Fibroblast of lung (primary cell): ENCODE results near the gene ADCY4. TPM values are rescaled to one million over a fixed set of nuclear protein-coding genes. Genes with fewer than 3 reads are reported as not detected.

Source experiments
- DNase-seq, 2 donors: peaks; one replicate each; pipeline versions ENCODE4 v3.0.0 to v3.0.0-alpha.2; 2010; ENCODE audit warnings: low read depth in 2 of 2
- H2AFZ ChIP-seq: 2 replicates; pipeline ENCODE4 v1.5.1; 2012; ENCODE audit warnings: low read length, control low read depth, inconsistent platforms
- H3K27ac ChIP-seq: 2 replicates; pipeline ENCODE4 v1.5.1; 2011; ENCODE audit warnings: low read length, control low read depth; ENCODE audit not compliant: insufficient read depth
- H3K27me3 ChIP-seq: 2 replicates; pipeline ENCODE4 v1.5.1; 2011; ENCODE audit warnings: mild to moderate bottlenecking, low read length; ENCODE audit not compliant: control insufficient read depth, insufficient read depth
- H3K36me3 ChIP-seq: 2 replicates; pipeline ENCODE4 v1.5.1; 2011; ENCODE audit warnings: low read length; ENCODE audit not compliant: control insufficient read depth, insufficient read depth
- H3K4me1 ChIP-seq: 2 replicates; pipeline ENCODE4 v1.5.1; 2011; ENCODE audit warnings: low read length; ENCODE audit not compliant: control insufficient read depth, insufficient read depth; ENCODE audit errors: extremely low read depth
- H3K4me2 ChIP-seq: 2 replicates; pipeline ENCODE4 v1.5.1; 2011; ENCODE audit warnings: low read length, control low read depth; ENCODE audit not compliant: insufficient read depth; ENCODE audit errors: extremely low read depth
- H3K4me3 ChIP-seq, 4 experiments: fragments of 200-600 bp in 1 of 4; sonication (generic) in 1 of 4; replicated peaks in 1 of 4; 2 replicates each; pipeline ENCODE4 v1.5.1; 2011 to 2016; ENCODE audit warnings: low read length in 4 of 4, low read depth in 3 of 4, mild to moderate bottlenecking in 3 of 4, control low read depth in 2 of 4, inconsistent platforms in 1 of 4, mixed read lengths in 1 of 4; ENCODE audit not compliant: insufficient read depth in 1 of 4; ENCODE audit errors: control extremely low read depth in 1 of 4
- H3K79me2 ChIP-seq: 2 replicates; pipeline ENCODE4 v1.5.1; 2012; ENCODE audit warnings: mild to moderate bottlenecking, low read length, inconsistent platforms; ENCODE audit not compliant: control insufficient read depth, insufficient read depth
- H3K9ac ChIP-seq: 2 replicates; pipeline ENCODE4 v1.5.1; 2011; ENCODE audit warnings: mild to moderate bottlenecking, low read length, control low read depth; ENCODE audit not compliant: insufficient read depth
- H3K9me3 ChIP-seq: 2 replicates; pipeline ENCODE4 v1.5.1; 2012; ENCODE audit warnings: low read depth, low read length; ENCODE audit not compliant: control insufficient read depth, insufficient read depth
- H4K20me1 ChIP-seq: 2 replicates; pipeline ENCODE4 v1.5.1; 2011; ENCODE audit warnings: low read length; ENCODE audit not compliant: control insufficient read depth, insufficient read depth; ENCODE audit errors: extremely low read depth
- CTCF ChIP-seq, 2 donors: IDR thresholded peaks in 1 of 2; conservative IDR thresholded peaks in 1 of 2; 1 replicate in 1 of 2; 2 replicates in 1 of 2; pipeline ENCODE4 v1.5.1; 2011 to 2012; ENCODE audit warnings: low read length in 2 of 2, control low read depth in 1 of 2, inconsistent platforms in 1 of 2, low read depth in 1 of 2, mild to moderate bottlenecking in 1 of 2
- EZH2 ChIP-seq: IDR thresholded peaks from 2 replicates; pipeline ENCODE4 v1.5.1; 2012; ENCODE audit warnings: low read length, control low read depth, mild to moderate bottlenecking; ENCODE audit errors: missing control alignments
- polyA minus RNA-seq: library from RNA; depleted of rRNA, polyadenylated mRNA; stranded (reverse); fragments of >200 nt; gene quantifications from 2 replicates; pipeline ENCODE4 v1.2.3, GENCODE V29; 2011; ENCODE audit warnings: low replicate concordance
- polyA plus RNA-seq, 2 donors: library from polyadenylated mRNA; depleted of rRNA in 1 of 2; stranded (reverse) in 1 of 2; unstranded in 1 of 2; fragments of >200 nt; gene quantifications; 2 replicates each; pipeline ENCODE4 v1.2.1, GENCODE V29; 2011 to 2012; ENCODE audit warnings: missing spikeins in 1 of 2
- total RNA-seq: library from RNA; depleted of rRNA; stranded (reverse); fragments of >200 nt; gene quantifications from 2 replicates; pipeline ENCODE4 v1.2.1, GENCODE V29; 2014

Gene ADCY4
- 1.3 and 7.4 TPM in 2 replicates for total RNA-seq
- 0.43 and 1.4 TPM in 2 replicates for polyA plus RNA-seq
- 0.28 and 1.7 TPM in 2 replicates for polyA plus RNA-seq (2012)
- 4.2 and 12.0 TPM in 2 replicates for polyA minus RNA-seq

GRCh38 chr14:24334431-24335291 lies at the start of gene ADCY4:
Gene ADCY4, minus strand, starts transcription at chr14:24335071. Its CDS starts 419 bp downstream, at chr14:24334652.
- H4K20me1 ChIP-seq, result no peaks in the 10 kb centered on the region
- H3K27ac ChIP-seq, result no peak within 1 kb of the TSS
- peak within 1 kb of the TSS; percentile 59 for H2AFZ ChIP-seq

GRCh38 chr14:24384169-24384568 lies 49.3 kb upstream of the ADCY4 start:
- Histone ChIP-seq H3K9ac (no peak overlapping the region), H3K4me3 (no peak overlapping the region), H3K27ac (no peak overlapping the region), H3K79me2 (no peaks in the 10 kb centered on the region), H3K36me3 (no peaks in the 10 kb centered on the region), H3K27me3 (no peaks in the 10 kb centered on the region), H3K4me2 (no peak overlapping the region), H4K20me1 (no peaks in the 10 kb centered on the region), H3K9me3 (no peaks in the 10 kb centered on the region), H2AFZ (no peak overlapping the region), H3K4me1 (peaks cover 2% of the 10 kb centered on the region)
- no peak for TF ChIP-seq EZH2
- TF ChIP-seq CTCF (conservative IDR thresholded peaks at IDR 0.05 in 1 of 2, IDR thresholded peaks at IDR 0.05 in 1 of 2; ENCODE audit: low read depth in 1 of 2, low read length in 2 of 2), result no peak
- DNase-seq, result no peak

More at GRCh38 chr14:24334431-24335291, at the start of gene ADCY4:
- no peaks in the 10 kb centered on the region for H3K9me3 ChIP-seq
- no peaks in the 10 kb centered on the region for H3K79me2 ChIP-seq
- peak within 1 kb of the TSS; percentile 55 for H3K9ac ChIP-seq
- TF ChIP-seq EZH2 (peak; percentile 53), CTCF (conservative IDR thresholded peaks at IDR 0.05 in 1 of 2, IDR thresholded peaks at IDR 0.05 in 1 of 2; ENCODE audit: low read depth in 1 of 2, low read length in 2 of 2) (no peak)
- DNase-seq, result no peak
- H3K36me3 ChIP-seq, result no peaks in the 10 kb centered on the region
- H3K27me3 ChIP-seq, result peaks cover 32% of the 10 kb centered on the region
- peak within 1 kb of the TSS; percentile 80 for H3K4me2 ChIP-seq
- H3K4me1 ChIP-seq, result peaks cover 2% of the 10 kb centered on the region
- H3K4me3 ChIP-seq, result peak within 1 kb of the TSS; percentile 1 to 54 (median 1)

- TF ChIP-seq CTCF (conservative IDR thresholded peaks at IDR 0.05 in 1 of 2, IDR thresholded peaks at IDR 0.05 in 1 of 2; ENCODE audit: low read depth in 1 of 2, low read length in 2 of 2), result no peak
- no peak for TF ChIP-seq EZH2
- Histone ChIP-seq H3K4me1 (no peaks in the 10 kb centered on the region), H2AFZ (no peak overlapping the region), H3K9me3 (no peaks in the 10 kb centered on the region), H3K4me2 (no peak overlapping the region), H3K4me3 (no peak overlapping the region), H3K27me3 (no peaks in the 10 kb centered on the region), H3K27ac (no peak overlapping the region), H3K36me3 (peaks cover 11% of the 10 kb centered on the region), H3K9ac (no peak overlapping the region), H4K20me1 (no peaks in the 10 kb centered on the region), H3K79me2 (no peaks in the 10 kb centered on the region)
- DNase-seq, result no peak
Observed at GRCh38 chr14:24382064-24382371, 47.1 kb upstream of the ADCY4 start.
